HG02678 (cell line): ENCODE measurements around the gene PYDC1.
A peak's percentile ranks its signal among the peaks of the same experiment; 100 is the strongest.
"Not testable (repeated sequence)": the region's sequence is repeated elsewhere in the genome, so short reads cannot be mapped to it uniquely, and the experiment has no call there.

Experiments used
- ATAC-seq: cut with Tn5 transposase; IDR thresholded peaks from one replicate; pipeline ENCODE4 v1.9.1; 2021; ENCODE audit warnings: mild to moderate bottlenecking, moderate library complexity; ENCODE audit not compliant: unreplicated experiment

PYDC1 gene

GRCh38 chr16:31216422-31217135 lies at the start of gene PYDC1:
Gene PYDC1, minus strand, starts transcription at chr16:31217135. Its CDS starts 107 bp downstream, at chr16:31217028.
- ATAC-seq: no peak

- peak; percentile 92 for ATAC-seq
Measured at GRCh38 chr16:31265329-31266245, 48.7 kb upstream of the PYDC1 start.

- no peak for ATAC-seq
Measured at GRCh38 chr16:31262084-31262483, 45.1 kb upstream of the PYDC1 start.

DNA sequence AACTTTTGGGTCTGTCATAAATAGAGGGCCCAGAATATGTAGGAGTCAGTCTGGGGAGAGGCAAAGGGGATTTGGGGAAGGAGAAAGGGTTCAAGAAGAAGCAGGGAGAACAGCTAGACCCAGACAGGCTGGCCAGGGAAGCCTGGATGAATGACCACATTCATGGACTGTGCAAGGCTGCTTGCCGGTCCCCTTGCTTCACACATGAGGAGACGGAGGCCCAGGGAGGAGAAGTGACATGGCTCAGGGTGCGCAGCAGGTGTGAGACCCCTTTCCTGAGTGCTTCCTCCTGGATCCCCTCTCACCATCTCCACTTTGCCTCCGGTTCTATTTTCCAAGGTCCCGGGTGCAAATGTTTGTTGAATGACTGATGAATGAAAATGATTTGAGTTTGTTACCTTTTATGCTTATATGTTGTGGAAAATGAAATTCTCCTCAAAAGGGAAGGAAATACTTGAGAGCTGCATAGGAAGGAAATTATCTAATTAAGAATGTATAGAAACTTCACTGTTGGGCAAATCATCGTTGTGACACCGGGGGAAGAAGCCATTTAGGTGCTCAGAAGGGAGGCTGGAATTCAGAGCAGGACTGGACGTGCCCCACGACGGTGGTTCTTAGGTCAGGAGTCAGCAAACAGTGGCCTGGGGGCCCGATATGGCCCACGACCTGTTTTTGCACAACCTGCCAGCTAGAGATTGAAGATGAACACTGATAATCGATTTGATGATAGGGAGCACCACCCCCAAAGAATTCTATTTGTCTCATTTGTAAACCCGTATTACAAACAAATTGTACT lies 43.4 kb upstream of the PYDC1 start:
- ATAC-seq: no peak

- no peak for ATAC-seq
Measured at GRCh38 chr16:31258366-31258765, 41.4 kb upstream of the PYDC1 start.

GRCh38 chr16:31256466-31256865 lies 39.5 kb upstream of the PYDC1 start:
- no peak for ATAC-seq

GRCh38 chr16:31253642-31254045 lies 36.7 kb upstream of the PYDC1 start:
- ATAC-seq: no peak

DNA sequence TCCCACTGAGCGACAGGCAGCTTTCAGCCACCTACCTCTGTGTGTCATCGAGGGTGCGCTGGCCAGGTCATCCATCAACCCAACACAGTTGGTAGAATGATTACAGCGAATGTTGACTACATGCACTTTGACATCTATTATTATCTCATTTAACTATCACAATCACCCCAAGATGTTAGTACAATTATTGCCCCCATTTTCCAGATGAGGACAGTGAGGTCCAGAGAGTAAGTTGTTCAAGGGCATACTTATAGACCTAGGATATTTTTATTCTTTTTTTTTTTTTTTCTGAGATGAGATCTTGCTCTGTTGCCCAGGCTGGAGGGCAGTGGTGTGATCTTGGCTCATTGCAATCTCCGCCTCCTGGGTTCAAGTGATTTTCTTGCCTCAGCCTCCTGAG lies 34.5 kb upstream of the PYDC1 start:
- ATAC-seq: no peak

- no peak for ATAC-seq
Measured at GRCh38 chr16:31250782-31251384, 33.9 kb upstream of the PYDC1 start.

DNA sequence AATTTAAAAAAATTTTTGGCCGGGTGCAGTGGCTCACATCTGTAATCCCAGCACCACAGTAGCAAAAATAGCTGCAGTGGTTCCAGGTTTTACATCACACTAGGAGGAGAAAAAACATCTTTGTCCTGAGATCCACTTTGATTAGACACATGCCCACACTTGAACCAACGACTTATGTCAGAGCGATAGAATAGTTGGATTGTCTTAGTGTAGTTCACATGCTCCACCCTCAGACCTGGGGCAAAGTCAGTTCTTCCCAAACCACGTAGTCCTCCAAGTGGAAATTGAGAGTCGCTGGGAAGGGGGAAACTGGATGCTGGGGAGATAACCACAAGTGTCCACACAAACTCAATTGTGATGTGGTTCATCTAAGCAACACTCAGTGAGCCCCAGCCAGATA lies 31.4 kb upstream of the PYDC1 start:
- no peak for ATAC-seq

- ATAC-seq: no peak
Measured at GRCh38 chr16:31246296-31246695, 29.4 kb upstream of the PYDC1 start.

DNA sequence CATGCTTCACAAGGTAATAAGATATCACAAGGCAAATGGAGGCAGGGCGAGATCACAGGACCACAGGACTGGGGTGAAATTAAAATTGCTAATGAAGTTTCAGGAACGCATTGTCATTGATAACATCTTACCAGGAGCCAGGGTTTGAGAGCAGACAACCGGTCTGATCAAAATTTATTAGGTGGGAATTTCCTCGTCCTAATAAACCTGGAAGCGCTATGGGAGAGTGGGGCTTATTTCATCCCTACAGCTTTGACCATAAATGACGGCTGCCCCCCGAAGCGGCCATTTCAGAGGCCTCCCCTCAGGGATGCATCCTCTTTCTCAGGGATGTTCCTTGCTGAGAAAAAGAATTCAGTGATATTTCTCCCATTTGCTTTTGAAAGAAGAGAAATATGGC lies 28.7 kb upstream of the PYDC1 start:
- ATAC-seq: not testable (repeated sequence)

DNA sequence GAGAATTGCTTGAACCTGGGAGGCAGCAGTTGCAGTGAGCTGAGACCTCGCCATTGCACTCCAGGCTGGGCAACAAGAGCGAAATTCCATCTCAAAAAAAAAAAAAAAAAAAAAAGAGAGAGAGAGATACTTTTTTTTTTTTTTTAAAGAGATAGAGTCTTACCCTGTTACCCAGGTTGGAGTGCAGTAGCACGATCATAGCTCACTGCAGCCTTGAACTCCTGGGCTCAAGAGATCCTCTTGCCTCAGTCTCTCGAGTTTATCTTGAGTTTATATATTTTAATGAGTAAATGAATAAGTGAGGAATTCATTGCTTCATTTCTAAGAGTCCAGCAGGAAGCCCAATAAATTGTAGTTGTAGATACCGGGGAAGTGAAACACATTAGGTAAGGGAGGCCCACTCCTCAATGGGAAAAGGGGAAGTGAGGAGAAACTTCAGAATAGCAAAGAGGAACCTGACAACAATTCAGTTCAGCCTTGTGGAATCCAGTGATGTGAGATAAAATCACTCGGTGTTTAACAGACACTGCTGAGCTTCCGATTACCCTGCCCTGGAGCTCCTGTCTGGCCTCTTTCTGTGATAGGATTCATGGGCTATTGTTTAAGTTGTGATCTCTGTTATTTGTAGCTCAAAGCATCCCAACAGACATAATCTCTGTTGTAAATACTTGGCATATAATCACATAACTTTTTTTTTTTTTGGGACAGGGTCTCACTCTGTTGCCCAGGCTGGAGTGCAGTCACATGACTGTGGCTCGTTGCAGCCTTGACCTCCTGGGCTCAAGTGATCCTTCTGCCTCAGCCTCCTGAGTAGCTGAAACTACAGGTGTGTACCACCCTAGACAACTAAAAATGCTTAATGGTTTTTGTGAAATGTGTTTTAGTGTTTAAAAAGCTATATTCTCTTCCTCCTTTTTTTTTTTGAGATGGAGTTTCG lies 27.1 kb upstream of the PYDC1 start:
- peak; percentile 43 for ATAC-seq

- ATAC-seq: no peak
Measured at GRCh38 chr16:31242206-31242605, 25.3 kb upstream of the PYDC1 start.

DNA sequence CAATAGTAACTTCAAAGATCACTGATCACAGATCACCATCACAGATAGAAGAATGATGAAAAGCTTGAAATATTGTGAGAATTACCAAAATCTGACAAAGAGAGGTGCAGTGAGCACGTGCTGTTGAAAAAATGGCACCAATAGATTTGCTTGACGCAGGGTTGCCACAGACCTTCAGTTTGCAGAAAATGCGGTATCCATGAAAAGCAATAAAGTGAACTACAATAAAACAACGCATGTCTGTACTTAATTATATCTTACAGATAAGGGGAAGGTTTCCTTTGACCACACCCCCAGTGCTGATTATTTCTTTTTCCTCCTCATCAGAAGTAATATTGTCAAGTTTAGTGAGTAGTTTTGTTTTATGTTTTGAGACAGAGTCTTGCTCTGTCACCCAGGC lies 21.1 kb upstream of the PYDC1 start:
- no peak for ATAC-seq

- no peak for ATAC-seq
Measured at GRCh38 chr16:31229501-31229900, 12.6 kb upstream of the PYDC1 start.

GRCh38 chr16:31228206-31228605 lies 11.3 kb upstream of the PYDC1 start:
- ATAC-seq: no peak

DNA sequence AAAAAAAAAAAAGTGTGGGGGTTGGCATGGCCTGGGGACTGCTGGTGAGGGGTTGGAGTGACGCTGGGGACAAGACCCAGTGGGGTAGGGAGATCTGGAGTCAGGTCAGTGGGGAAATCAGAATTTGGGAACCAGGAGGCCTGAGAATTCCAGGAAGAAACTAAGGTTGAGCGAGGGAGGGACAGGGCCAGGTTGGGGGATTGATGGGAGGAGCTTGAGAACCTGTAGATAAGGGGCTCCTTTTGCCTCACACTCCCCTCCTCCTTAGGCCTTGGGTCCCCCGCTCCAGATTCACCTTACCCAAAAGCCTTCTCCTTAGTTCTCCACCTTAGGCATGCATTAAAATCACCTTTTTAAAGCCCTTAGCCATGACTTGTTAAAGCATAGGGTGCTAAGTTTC lies 8.3 kb upstream of the PYDC1 start:
- no peak for ATAC-seq

DNA sequence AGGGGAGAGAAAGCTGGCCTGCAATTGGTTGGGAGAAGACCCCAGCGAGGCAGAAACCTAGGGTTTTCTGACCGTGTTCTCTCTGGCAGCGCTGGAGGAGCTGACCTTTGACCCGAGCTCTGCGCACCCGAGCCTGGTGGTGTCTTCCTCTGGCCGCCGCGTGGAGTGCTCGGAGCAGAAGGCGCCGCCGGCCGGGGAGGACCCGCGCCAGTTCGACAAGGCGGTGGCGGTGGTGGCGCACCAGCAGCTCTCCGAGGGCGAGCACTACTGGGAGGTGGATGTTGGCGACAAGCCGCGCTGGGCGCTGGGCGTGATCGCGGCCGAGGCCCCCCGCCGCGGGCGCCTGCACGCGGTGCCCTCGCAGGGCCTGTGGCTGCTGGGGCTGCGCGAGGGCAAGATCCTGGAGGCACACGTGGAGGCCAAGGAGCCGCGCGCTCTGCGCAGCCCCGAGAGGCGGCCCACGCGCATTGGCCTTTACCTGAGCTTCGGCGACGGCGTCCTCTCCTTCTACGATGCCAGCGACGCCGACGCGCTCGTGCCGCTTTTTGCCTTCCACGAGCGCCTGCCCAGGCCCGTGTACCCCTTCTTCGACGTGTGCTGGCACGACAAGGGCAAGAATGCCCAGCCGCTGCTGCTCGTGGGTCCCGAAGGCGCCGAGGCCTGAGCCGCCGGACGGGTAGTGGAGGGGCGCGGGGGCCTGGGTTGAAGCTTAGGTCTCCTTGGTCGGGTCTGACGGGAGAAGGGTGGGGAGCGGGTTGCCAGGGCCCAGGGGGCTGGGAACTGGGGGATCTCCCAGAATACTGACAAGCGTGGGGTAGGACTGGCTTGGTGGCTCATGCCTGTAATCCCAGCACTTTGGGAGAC lies 7.4 kb upstream of the PYDC1 start:
- no peak for ATAC-seq
